ENCODE measurements around the gene STH.

- TF ChIP-seq CTCF (IDR thresholded peaks at IDR 0.05) (no peak), POLR2A (IDR thresholded peaks at IDR 0.05) (no peak)
Measured at GRCh38 chr17:46044989-46045388, 45.9 kb downstream of the STH start.

Measured in body of pancreas (tissue), 4 donors.